ENCODE data around the gene TMC6.

TMC6 gene

GRCh38 chr17:78135858-78136500, 7.4 kb upstream of the TMC6 start:
- DNase-seq (ENCODE audit: low spot score) = no peak

DNA sequence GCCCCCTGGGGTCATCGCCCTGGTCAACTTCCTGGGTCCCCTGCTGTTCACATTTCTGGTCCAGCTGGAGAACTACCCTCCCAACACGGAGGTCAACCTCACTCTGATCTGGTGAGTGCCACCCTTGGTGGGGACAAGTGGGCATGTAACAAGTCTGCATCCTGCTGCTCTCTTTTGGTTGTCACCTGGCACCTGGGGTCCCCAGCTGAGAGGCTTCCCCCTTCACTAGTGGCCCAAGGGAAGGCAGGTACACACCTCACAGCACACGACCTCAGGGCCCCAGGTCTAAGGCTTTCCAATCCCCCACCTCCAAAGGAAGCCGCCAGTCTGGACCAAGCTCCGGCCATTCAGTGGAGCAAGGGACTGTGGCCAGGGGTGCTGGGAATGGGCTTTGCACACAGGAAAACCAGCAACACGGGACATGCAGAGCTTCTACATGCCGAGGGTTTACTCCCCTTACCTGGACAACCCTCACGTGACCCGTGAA, 6.4 kb upstream of the TMC6 start:
- DNase-seq (ENCODE audit: low spot score) = no peak

GRCh38 chr17:78133971-78134898, 5.7 kb upstream of the TMC6 start:
- peak; percentile 62 for DNase-seq (ENCODE audit: low spot score)

DNA sequence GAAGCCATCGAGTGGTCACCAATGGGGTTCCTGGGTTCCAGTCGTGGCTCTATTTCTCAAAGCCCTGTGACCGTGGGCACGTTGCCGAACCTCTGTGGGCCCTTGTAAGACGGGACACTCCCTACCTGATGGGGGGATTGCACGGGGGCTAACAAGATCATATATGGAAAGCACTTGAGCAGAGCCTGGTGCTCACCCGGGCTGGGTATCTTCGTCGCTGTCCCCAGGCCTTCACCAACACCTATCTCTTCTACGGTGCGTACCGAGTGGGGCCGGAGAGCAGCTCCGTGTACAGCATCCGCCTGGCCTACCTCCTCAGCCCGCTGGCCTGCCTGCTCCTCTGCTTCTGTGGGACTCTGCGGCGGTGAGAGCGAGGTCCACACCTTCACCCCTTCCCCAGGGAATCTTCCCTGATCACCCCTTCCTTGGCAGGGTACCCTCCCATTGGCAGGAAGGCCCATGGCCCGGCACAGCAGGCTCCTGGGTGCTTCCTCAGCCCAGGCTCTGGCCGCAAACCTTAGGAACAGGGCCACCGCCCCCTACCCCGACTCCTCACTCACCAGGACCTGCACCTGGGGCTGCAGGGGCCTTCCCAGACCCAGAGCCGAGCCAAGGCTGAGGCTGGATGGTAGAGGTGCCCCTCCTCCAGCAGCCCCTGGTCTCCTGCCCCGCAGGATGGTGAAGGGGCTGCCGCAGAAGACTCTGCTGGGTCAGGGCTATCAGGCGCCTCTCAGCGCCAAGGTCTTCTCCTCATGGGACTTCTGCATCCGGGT, 4.8 kb upstream of the TMC6 start:
- no peak for DNase-seq (ENCODE audit: low spot score)

DNA sequence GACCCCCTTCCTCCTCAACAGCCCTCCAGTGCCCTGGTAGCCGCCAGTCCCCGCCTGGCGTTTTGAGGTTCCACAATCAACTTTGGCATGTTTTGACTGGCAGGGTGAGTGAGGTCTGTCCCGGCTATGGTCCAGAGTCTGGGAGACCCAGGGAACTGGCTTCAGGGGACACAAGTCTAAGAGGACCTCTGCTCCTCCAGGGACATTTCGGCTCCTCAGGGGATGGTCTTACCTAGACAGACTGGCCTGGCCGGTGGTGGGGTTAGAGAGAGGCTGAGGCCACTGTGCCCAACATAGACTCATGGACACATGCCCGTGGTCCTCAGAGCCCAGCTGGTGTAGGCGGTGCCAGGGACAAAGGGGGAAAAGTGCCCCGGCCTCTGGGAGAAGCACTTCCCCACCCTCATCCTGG, 4.2 kb upstream of the TMC6 start:
- DNase-seq (ENCODE audit: low spot score) = no peak

GRCh38 chr17:78132084-78132676, 3.6 kb upstream of the TMC6 start:
- no peak for DNase-seq (ENCODE audit: low spot score)

GRCh38 chr17:78131172-78132083, 2.9 kb upstream of the TMC6 start:
- DNase-seq (ENCODE audit: low spot score) = no peak

- no peak for DNase-seq (ENCODE audit: low spot score)
Observed at GRCh38 chr17:78130437-78131101, 2.0 kb upstream of the TMC6 start, which contains the start of gene TMC8. Gene TMC8, plus strand, starts transcription at chr17:78130771. Its CDS starts 818 bp downstream, at chr17:78131589.

GRCh38 chr17:78130090-78130436, 1.5 kb upstream of the TMC6 start:
- DNase-seq (ENCODE audit: low spot score) = no peak

DNA sequence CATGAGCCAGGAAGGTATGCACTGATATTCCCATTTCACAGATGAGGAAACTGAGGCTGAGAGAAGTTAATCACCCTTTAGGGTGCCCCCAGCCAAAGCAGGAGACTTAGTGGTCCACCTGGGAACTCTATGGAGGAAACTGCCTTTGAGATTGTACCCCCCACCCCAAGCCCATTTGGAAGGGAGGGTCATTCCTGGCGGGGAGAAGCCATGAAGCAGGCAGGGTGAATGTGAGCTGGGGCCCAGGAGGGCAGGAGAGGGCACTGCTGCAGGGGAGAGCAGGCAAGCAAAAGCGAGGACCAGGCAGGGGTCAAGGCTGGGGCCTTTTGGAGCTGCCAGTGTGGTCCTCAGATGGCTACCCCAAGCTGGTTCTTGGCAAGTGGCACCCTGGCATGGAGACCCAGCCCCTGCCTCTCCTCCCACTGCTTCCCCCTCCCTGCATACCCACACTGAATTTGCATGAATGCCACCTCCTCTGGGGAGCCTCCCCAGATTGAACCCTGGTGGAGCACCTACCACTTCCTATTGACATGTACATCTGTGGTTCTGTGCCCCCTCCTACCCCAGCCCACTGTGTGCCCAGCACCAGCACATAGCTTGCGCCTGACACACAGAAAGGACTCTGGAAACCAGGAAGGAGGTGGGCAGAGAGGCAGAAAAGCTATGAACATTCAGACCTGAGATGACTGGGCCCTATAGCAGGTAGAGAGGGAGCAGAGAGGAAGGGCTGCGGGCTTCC, 965 bp upstream of the TMC6 start:
- DNase-seq (ENCODE audit: low spot score) = no peak

DNA sequence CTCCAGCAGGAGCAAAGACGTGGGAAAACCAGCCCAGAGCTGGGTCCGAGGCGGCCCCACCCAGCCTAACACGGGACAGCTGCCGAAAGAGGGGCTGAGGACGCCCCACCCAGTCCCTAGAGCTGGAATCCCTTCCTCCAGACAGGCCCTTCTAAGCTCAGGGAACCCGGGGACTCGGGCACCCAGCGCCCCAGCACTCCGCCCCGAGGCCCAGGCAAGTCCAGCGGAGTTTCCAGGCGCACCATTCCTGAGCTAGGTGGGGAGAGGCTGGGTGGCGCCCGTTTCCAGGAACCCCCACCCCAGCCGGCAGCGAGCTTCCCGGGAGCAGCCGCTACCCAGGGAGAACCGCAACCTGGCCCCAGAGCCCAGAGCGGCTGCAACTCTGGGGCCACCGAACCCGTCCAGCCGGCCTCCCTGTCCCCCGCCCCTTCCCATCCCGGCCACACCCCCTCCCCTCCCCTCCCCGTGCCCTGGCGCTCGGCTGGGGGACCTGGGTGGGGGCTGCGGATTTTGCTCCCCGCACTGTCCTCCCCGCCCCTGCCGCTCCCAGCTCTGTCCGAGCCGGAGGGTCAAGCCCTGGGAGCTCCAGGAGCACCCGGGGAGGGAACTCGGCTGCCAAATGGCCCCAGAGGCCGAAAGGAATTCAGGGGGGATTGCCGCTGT, 536 bp downstream of the TMC6 start:
- no peak for DNase-seq (ENCODE audit: low spot score)

- DNase-seq (ENCODE audit: low spot score) = no peak
Observed at GRCh38 chr17:78127239-78127887, 1.2 kb downstream of the TMC6 start.

- no peak for DNase-seq (ENCODE audit: low spot score)
Observed at GRCh38 chr17:78126895-78127238, 1.7 kb downstream of the TMC6 start.

DNA sequence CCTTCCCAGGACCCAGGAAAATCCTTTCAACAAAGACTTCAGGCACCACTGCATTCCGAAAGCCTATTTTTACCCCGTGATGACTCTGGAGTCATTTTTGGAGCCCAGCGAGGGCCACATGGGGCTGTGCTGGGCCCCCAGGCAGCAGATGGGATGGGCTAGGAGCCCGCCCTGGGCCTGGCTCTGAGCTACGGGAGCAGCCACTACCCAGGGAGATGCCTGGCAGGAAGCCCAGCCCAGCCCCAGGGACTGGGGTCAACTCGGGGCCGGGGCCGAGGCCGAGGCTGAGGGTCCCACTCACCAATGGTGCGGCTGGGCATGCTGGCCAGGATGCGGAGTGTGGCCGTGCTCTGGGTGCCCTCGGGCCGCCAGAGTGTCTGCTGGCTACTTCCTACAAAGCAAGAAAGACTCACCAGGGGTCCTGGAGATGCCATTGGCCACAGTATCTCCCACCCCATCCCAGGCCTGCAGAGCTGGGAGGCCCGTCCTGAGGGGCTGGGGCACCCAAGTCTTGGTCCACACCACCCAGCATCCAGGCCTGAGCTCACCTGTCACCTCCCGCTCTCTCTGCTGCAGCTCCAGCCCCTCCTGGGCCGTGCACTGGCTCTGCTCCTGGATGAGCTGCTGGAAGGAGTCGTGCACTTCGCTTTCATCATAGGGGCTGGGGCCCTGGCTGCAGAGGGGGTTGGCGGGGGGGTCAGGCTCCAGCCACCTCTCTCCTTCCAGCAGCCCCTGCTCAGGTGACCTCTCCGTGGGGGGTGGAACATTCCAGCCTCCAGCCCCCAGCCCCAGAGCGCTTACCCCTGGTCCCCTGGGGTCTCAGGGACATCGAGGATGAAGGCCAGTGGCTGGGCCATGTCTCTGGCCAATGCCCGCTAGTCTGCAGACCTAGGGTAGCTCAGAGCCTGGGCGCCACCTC, 2.3 kb downstream of the TMC6 start:
- no peak for DNase-seq (ENCODE audit: low spot score)

- no peak for DNase-seq (ENCODE audit: low spot score)
Observed at GRCh38 chr17:78125138-78125913, 3.2 kb downstream of the TMC6 start.

DNA sequence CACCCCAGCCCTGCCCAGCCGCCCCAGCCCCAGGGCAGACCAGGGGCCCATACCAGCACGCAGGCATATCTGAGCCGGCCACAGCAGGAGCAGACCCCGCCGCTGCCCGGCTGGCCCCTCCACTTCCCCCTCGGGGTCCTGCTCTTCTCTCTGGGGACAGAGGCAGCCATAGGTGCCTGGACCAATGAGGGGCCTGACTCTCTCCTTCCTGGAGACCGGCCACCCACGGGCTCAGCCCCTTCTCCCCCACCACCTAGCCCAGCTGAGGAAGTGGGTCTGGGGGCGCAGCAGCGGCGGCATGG, 3.8 kb downstream of the TMC6 start:
- DNase-seq (ENCODE audit: low spot score) = no peak

Measured in SK-N-DZ (cell line).